Measurements from ENCODE around the gene PHC2.

- TF ChIP-seq CTCF (IDR thresholded peaks at IDR 0.05) (no peak), POLR2A (IDR thresholded peaks at IDR 0.05) (no peak), EP300 (IDR thresholded peaks at IDR 0.05; ENCODE audit: low read depth) (no peak), POLR2AphosphoS5 (IDR thresholded peaks at IDR 0.05) (no peak)
These were observed 30.2 kb upstream of the PHC2 start for GRCh38 chr1:33460947-33461629.
